ENCODE measurements around the gene LUC7L. TPM values are rescaled to one million over a fixed set of nuclear protein-coding genes. Genes with fewer than 3 reads are reported as not detected.
A peak's percentile ranks its signal among the peaks of the same experiment; 100 is the strongest.
"Not testable (repeated sequence)": the region's sequence is repeated elsewhere in the genome, so short reads cannot be mapped to it uniquely, and the experiment has no call there.

LUC7L gene
- total RNA-seq, 2 donors from 2014 or later: 66.1 to 88.3 TPM

GRCh38 chr16:266258-267164, 37.3 kb upstream of the LUC7L start:
- Mint-ChIP-seq H3K36me3 (no peaks in the 10 kb centered on the region), H3K27ac (no peak overlapping the region), H3K9me3 (peaks cover 0 to 6% of the 10 kb centered on the region in 2 donors)
- no peak for ATAC-seq
- DNase-seq (ENCODE audit: low spot score in 2 of 2): no peak

- ATAC-seq (no peak), DNase-seq (ENCODE audit: low spot score in 2 of 2) (no peak)
- no peak overlapping the region for H3K27ac Mint-ChIP-seq
- H3K36me3 Mint-ChIP-seq: no peaks in the 10 kb centered on the region
- H3K9me3 Mint-ChIP-seq: peaks cover 0 to 6% of the 10 kb centered on the region in 2 donors
Observed at GRCh38 chr16:265711-266110, 36.5 kb upstream of the LUC7L start.

- Mint-ChIP-seq H3K36me3 (no peaks in the 10 kb centered on the region), H3K9me3 (peaks cover 0 to 6% of the 10 kb centered on the region in 2 donors), H3K27ac (no peak overlapping the region)
- DNase-seq (ENCODE audit: low spot score in 2 of 2) (no peak), ATAC-seq (no peak)
Observed at GRCh38 chr16:265002-265529, 35.8 kb upstream of the LUC7L start.

- Mint-ChIP-seq H3K27ac (no peak overlapping the region), H3K9me3 (peaks cover 0 to 6% of the 10 kb centered on the region in 2 donors), H3K36me3 (no peaks in the 10 kb centered on the region)
- ATAC-seq: no peak
- DNase-seq (ENCODE audit: low spot score in 2 of 2): no peak
Observed at GRCh38 chr16:264440-264951, 35.2 kb upstream of the LUC7L start.

GRCh38 chr16:263944-264343, 34.7 kb upstream of the LUC7L start:
- peaks cover 0 to 6% of the 10 kb centered on the region in 2 donors for H3K9me3 Mint-ChIP-seq
- no peak for DNase-seq (ENCODE audit: low spot score in 2 of 2)
- H3K36me3 Mint-ChIP-seq: no peaks in the 10 kb centered on the region
- H3K27ac Mint-ChIP-seq: no peak overlapping the region
- ATAC-seq: no peak

GRCh38 chr16:263182-263774, 34.0 kb upstream of the LUC7L start:
- Mint-ChIP-seq H3K9me3 (peaks cover 0 to 6% of the 10 kb centered on the region in 2 donors), H3K27ac (no peak overlapping the region), H3K36me3 (no peaks in the 10 kb centered on the region)
- DNase-seq (ENCODE audit: low spot score in 2 of 2): no peak
- ATAC-seq: no peak

GRCh38 chr16:262121-262745, 33.0 kb upstream of the LUC7L start:
- H3K27ac Mint-ChIP-seq: peak overlapping the region in 1 of 2 donors; percentile 36
- no peaks in the 10 kb centered on the region for H3K9me3 Mint-ChIP-seq
- H3K36me3 Mint-ChIP-seq: no peaks in the 10 kb centered on the region
- DNase-seq (ENCODE audit: low spot score in 2 of 2): no peak
- no peak for ATAC-seq

- DNase-seq (ENCODE audit: low spot score in 2 of 2) (no peak), ATAC-seq (no peak)
- no peaks in the 10 kb centered on the region for H3K36me3 Mint-ChIP-seq
- H3K9me3 Mint-ChIP-seq: no peaks in the 10 kb centered on the region
- no peak overlapping the region for H3K27ac Mint-ChIP-seq
Observed at GRCh38 chr16:261031-261691, 31.9 kb upstream of the LUC7L start.

GRCh38 chr16:260326-260725, 31.1 kb upstream of the LUC7L start:
- Mint-ChIP-seq H3K9me3 (no peaks in the 10 kb centered on the region), H3K27ac (no peak overlapping the region), H3K36me3 (no peaks in the 10 kb centered on the region)
- DNase-seq (ENCODE audit: low spot score in 2 of 2): no peak
- no peak for ATAC-seq

GRCh38 chr16:259814-260253, 30.6 kb upstream of the LUC7L start:
- ATAC-seq (no peak), DNase-seq (ENCODE audit: low spot score in 2 of 2) (no peak)
- no peak overlapping the region for H3K27ac Mint-ChIP-seq
- no peaks in the 10 kb centered on the region for H3K9me3 Mint-ChIP-seq
- no peaks in the 10 kb centered on the region for H3K36me3 Mint-ChIP-seq

- Mint-ChIP-seq H3K9me3 (no peaks in the 10 kb centered on the region), H3K27ac (no peak overlapping the region), H3K36me3 (no peaks in the 10 kb centered on the region)
- DNase-seq (ENCODE audit: low spot score in 2 of 2) (no peak), ATAC-seq (no peak)
Observed at GRCh38 chr16:259226-259625, 30.0 kb upstream of the LUC7L start.

GRCh38 chr16:258091-258490, 28.8 kb upstream of the LUC7L start:
- not testable (repeated sequence) for H3K36me3 Mint-ChIP-seq; ATAC-seq; DNase-seq (ENCODE audit: low spot score in 2 of 2); H3K9me3 Mint-ChIP-seq; H3K27ac Mint-ChIP-seq

- H3K27ac Mint-ChIP-seq: no peak overlapping the region
Observed at GRCh38 chr16:255183-255582, 25.9 kb upstream of the LUC7L start.

GRCh38 chr16:254461-254860, 25.2 kb upstream of the LUC7L start:
- DNase-seq (ENCODE audit: low spot score in 2 of 2) (no peak), ATAC-seq (no peak)
- peak overlapping the region in 1 of 2 donors; percentile 37 for H3K27ac Mint-ChIP-seq
- no peaks in the 10 kb centered on the region for H3K9me3 Mint-ChIP-seq
- no peaks in the 10 kb centered on the region for H3K36me3 Mint-ChIP-seq

More at GRCh38 chr16:255183-255582, 25.9 kb upstream of the LUC7L start:
- Mint-ChIP-seq H3K9me3 (no peaks in the 10 kb centered on the region), H3K36me3 (no peaks in the 10 kb centered on the region)
- ATAC-seq (no peak), DNase-seq (ENCODE audit: low spot score in 2 of 2) (no peak)

GRCh38 chr16:253833-254232, 24.6 kb upstream of the LUC7L start:
- ATAC-seq (peak in 1 of 2 donors; percentile 53), DNase-seq (ENCODE audit: low spot score in 2 of 2) (no peak)
- peak overlapping the region in 1 of 2 donors; percentile 37 for H3K27ac Mint-ChIP-seq
- no peaks in the 10 kb centered on the region for H3K9me3 Mint-ChIP-seq
- H3K36me3 Mint-ChIP-seq: no peaks in the 10 kb centered on the region

All from activated naive CD4-positive, alpha-beta T cell treated with anti-CD3 and anti-CD28 coated beads, Interleukin-2, amount 50 U/mL, for 72 hours (primary cell).